HFFc6 (cell line): ENCODE measurements around the gene SZRD1. TPM values are rescaled to one million over a fixed set of nuclear protein-coding genes. Genes with fewer than 3 reads are reported as not detected.

Experiments used
- DNase-seq: peaks from one replicate; pipeline ENCODE4 v3.0.0-alpha.2; 2018
- H3K27ac Mint-ChIP-seq: 2 replicates; pipeline ENCODE4 v1.8.0; 2020; ENCODE audit warnings: mild to moderate bottlenecking, mixed read lengths
- H3K27me3 Mint-ChIP-seq: 2 replicates; pipeline ENCODE4 v1.8.0; 2021; ENCODE audit warnings: mild to moderate bottlenecking, moderate library complexity, mixed read lengths; ENCODE audit not compliant: insufficient read depth
- H3K36me3 Mint-ChIP-seq: 2 replicates; pipeline ENCODE4 v1.8.0; 2021; ENCODE audit warnings: low read depth, mixed read lengths
- H3K4me1 Mint-ChIP-seq: 2 replicates; pipeline ENCODE4 v1.8.0; 2020; ENCODE audit warnings: low read depth, mixed read lengths
- H3K4me3 Mint-ChIP-seq: 2 replicates; pipeline ENCODE4 v1.8.0; 2020; ENCODE audit warnings: mild to moderate bottlenecking, moderate library complexity, mixed read lengths
- H3K9me3 Mint-ChIP-seq: 2 replicates; pipeline ENCODE4 v1.8.0; 2020; ENCODE audit warnings: mild to moderate bottlenecking, mixed read lengths
- total RNA-seq, 6 experiments: library from RNA; stranded (reverse); fragmentation: NEBNext Ultra II Directional; extraction: Animal tissue kit (Norgen Biotek cat#: 25700); gene quantifications; 2 replicates in 1 of 6; 3 replicates in 5 of 6; pipeline ENCODE4 v1.2.3, GENCODE V29; 2021
- TF ChIP-seq, protein P1 (sequence below): fragments of 200-600 bp; sonication (generic); IDR thresholded peaks from 2 replicates; pipeline ENCODE4 v1.5.0; 2021; ENCODE audit warnings: antibody characterized with exemption, mild to moderate bottlenecking

SZRD1 gene
- total RNA-seq, 6 experiments from 2014 or later = 210 to 246 (median 229) TPM

DNA sequence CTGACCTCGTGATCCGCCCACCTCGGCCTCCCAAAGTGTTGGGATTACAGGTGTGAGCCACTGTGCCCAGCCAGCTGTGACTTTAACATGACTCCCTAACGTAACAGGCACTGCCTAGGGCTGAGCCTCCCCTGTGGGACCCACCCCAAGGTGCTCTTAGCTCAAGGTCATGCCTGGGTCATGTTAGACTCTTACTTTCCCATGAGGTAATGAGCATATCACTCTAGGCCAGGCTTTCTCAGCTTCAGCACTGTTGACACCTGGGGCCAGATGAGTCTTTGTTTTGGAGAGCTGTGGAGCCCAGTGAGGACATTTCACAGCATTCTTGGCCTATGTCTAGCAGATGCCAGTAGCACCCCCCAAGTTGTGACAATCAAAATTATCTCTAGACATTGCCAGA, 78.0 kb downstream of the SZRD1 start:
- Mint-ChIP-seq H3K27me3 (peaks cover 1% of the 10 kb centered on the region; the same call in 1 of the 2 replicates), H3K36me3 (peaks cover 28% of the 10 kb centered on the region), H3K27ac (no peak overlapping the region), H3K4me3 (no peak overlapping the region), H3K9me3 (no peaks in the 10 kb centered on the region), H3K4me1 (peaks cover 11% of the 10 kb centered on the region)
- TF ChIP-seq, protein P1, sequence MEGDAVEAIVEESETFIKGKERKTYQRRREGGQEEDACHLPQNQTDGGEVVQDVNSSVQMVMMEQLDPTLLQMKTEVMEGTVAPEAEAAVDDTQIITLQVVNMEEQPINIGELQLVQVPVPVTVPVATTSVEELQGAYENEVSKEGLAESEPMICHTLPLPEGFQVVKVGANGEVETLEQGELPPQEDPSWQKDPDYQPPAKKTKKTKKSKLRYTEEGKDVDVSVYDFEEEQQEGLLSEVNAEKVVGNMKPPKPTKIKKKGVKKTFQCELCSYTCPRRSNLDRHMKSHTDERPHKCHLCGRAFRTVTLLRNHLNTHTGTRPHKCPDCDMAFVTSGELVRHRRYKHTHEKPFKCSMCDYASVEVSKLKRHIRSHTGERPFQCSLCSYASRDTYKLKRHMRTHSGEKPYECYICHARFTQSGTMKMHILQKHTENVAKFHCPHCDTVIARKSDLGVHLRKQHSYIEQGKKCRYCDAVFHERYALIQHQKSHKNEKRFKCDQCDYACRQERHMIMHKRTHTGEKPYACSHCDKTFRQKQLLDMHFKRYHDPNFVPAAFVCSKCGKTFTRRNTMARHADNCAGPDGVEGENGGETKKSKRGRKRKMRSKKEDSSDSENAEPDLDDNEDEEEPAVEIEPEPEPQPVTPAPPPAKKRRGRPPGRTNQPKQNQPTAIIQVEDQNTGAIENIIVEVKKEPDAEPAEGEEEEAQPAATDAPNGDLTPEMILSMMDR = no peak
- DNase-seq = no peak

DNA sequence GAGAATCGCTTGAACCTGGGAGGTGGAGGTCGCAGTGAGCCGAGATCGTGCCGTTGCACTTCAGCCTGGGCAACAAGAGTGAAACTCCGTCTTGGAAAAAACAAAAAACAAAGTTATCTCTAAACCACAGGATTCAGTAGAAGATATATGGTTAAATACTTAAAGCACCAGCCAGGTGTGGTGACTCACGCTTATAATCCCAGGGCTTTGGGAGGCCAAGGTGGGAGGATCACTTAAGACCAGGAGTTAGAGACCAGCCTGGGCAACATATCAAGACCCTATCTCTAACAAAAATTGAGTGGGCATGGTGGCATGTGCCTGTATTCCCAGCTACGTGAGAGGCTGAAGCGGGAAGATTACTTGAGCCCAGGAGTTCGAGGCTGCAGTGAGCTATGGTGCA, 79.1 kb downstream of the SZRD1 start:
- Mint-ChIP-seq H3K4me3 (no peak overlapping the region), H3K9me3 (no peaks in the 10 kb centered on the region), H3K27me3 (peaks cover 1% of the 10 kb centered on the region; the same call in 1 of the 2 replicates), H3K27ac (no peak overlapping the region), H3K36me3 (peaks cover 28% of the 10 kb centered on the region), H3K4me1 (peaks cover 7% of the 10 kb centered on the region)
- no peak for DNase-seq
- TF ChIP-seq, protein P1 = no peak

DNA sequence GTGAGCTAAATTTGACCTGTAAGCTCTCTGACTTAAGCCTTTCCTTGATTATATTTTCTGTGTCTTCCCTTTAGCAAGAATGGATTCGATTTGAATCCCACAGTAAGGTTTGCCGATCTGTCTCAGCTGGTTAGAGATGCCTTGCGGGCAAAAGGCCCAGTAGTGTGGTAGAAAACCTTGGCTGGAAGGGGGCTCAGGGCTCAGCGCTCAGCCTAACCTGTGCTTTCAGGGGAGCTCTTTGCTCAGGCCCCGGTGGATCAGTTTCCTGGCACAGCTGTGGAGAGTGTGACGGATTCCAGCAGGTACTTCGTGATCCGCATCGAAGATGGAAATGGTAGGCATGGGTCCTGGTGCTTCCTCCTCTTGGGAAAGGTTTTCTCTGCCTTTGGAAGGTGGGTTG, 80.6 kb downstream of the SZRD1 start:
- H3K4me1 Mint-ChIP-seq = no peaks in the 10 kb centered on the region
- H3K36me3 Mint-ChIP-seq = peaks cover 32% of the 10 kb centered on the region
- no peaks in the 10 kb centered on the region for H3K9me3 Mint-ChIP-seq
- DNase-seq = no peak
- TF ChIP-seq, protein P1 = no peak
- H3K27me3 Mint-ChIP-seq = peaks cover 1% of the 10 kb centered on the region; the same call in 1 of the 2 replicates
- H3K27ac Mint-ChIP-seq = no peak overlapping the region
- no peak overlapping the region for H3K4me3 Mint-ChIP-seq

Other genes with a start within 250 kb of the SZRD1 start
- 100 to 1,000 TPM in 1 of 6 experiments, 10 to 100 TPM in 5; 77.3 to 106 (median 81.2) TPM for gene EPHA2, start 211.2 kb upstream of the SZRD1 start, total RNA-seq
- gene ARHGEF19, start 154.6 kb upstream of the SZRD1 start, total RNA-seq = 1 to 10 TPM; 5.5 to 9.0 (median 7.2) TPM
- 10 to 100 TPM in 1 of 6 experiments, 1 to 10 TPM in 5; 6.5 to 11.8 (median 7.5) TPM for gene CPLANE2, start 130.1 kb upstream of the SZRD1 start, total RNA-seq
- 10 to 100 TPM; 11.5 to 15.2 (median 13.4) TPM for gene FBXO42, start 14.8 kb upstream of the SZRD1 start, total RNA-seq
- gene SPATA21, start 70.2 kb downstream of the SZRD1 start, total RNA-seq = under 1 TPM in 1 of 6 experiments, not detected in 5; 0.07 TPM
- gene NECAP2, start 73.5 kb downstream of the SZRD1 start, total RNA-seq = 10 to 100 TPM; 55.6 to 73.1 (median 62.8) TPM
- gene RNU1-1, start 147.0 kb downstream of the SZRD1 start, total RNA-seq = 1,000 to 10,000 TPM; 1,191 to 2,394 (median 1,819) TPM
- gene NBPF1, start 246.3 kb downstream of the SZRD1 start, total RNA-seq = 10 to 100 TPM; 37.0 to 43.3 (median 39.0) TPM